NCI-H226 (cell line): Measurements from ENCODE around the gene CD2AP.
"Not testable (repeated sequence)": the region's sequence is repeated elsewhere in the genome, so short reads cannot be mapped to it uniquely, and the experiment has no call there.

Experiments used
- DNase-seq: peaks from one replicate; pipeline ENCODE4 v3.0.0-alpha.2; 2015

The CD2AP gene

DNA sequence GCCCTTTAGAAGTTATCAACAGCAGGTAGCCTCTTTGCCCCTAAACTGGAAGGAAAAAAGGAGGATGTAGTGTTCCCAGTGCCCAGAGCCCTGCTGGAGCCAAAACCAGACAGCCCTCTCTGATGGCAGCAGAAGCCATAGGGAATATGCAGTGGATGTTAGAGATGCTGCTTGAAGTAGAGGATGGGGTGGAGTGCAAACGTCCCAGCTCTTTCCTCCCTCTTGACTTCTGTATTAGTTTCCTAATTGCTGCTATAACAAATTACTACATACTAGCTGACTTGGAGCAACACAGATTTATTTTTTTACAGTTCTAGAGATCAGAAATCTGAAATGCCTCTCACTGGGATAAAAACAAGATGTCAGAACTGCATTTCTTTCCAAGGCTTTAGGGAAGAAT, 12.5 kb upstream of the CD2AP start:
- no peak for DNase-seq

DNA sequence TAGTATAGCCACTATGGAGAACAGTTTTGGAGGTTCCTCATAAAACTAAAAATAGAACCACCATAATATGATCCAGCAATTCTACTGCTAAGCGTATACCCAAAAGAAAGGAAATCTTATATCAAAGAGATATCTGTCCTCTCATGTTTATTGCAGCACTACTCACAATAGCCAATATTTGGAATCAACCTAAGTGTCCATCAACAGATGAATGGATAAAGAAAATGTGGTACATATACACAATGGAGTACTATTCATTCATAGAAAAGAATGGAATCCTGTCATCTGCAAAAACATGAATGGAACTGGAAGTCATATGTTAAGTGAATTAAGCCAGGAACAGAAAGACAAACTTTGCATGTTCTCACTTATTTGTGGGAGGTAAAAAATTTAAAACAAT, 5.7 kb upstream of the CD2AP start:
- no peak for DNase-seq

DNA sequence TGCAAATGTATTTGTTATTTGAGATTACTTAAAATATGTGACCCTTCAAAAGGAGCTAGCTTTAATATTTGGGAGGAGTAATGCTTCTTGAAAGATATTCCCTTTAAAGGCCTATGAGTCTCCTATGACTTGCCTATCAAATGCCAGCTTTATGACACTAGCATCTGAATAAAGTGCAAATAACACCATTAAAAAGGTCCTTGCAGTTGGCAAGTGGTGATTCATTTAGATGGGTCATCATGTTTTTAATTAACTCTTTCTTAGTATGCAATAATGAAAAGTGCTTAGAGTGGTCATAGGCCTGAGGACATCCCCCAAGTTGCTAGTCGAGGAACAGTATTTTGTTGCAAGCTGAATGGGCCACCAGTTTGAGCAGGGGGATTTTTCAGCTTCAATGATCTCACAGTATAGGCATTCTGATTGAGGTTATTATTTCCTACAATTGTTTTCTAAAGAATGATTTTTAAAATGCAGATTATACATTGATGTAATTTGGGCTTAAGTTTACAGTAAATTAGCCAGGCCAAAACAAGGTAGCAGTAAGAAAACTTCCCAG, 3.7 kb upstream of the CD2AP start:
- no peak for DNase-seq

- no peak for DNase-seq
Observed at GRCh38 chr6:47475319-47475816, 2.2 kb upstream of the CD2AP start.

DNA sequence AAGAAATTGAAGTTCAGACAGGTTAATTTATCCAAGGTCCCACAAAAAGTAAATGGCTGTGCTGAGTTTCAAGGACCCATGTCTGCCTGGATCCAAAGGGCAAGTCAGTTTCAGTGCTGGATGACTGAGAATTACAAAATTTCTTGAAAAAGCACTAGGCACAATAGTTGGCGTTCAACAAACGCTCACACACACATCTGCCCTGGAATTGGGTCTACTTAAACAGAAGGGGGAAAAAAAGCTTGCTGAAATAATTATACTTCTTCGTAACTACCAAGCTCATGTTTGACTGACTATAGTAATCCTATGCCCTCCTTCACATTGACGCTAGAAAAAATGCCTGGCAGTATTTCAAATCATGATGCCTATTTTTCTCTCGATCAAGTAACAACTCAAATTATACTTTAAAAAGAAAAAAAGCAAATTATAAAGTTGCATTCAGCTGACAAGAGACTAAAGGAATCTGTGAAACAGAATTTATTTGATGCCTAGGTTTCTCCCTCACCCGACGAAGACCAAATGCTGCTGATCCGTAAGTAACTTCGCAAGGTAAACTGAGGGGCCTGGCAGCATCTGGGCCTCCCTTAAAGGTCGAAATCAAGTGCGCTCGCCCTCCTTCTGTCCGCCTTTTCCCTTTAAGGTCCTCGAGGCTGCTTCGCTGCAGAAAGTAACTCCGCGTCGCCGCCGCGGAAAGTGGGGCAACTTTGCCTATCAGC, 650 bp upstream of the CD2AP start:
- DNase-seq, result no peak

- no peak for DNase-seq
Observed at GRCh38 chr6:47478233-47479139, 897 bp downstream of the CD2AP start.

DNA sequence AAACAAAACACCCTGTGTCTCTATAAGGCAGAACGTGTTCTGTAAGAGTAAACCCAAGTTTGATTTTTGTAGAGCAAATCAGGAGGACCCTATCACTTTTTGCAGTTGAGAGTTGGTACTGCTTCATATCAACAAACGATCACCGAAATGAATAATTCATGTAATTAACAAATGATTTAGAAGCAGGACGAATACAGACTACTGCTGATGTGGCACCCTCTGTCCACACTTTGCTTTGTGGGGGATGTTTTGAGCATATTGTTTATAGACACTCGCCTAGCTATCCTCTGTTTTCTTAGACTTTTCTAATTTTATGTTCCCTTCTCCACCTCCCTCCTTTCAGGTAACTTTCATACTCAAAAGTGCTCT, 1.5 kb downstream of the CD2AP start:
- DNase-seq, result no peak

GRCh38 chr6:47479874-47480273, 2.3 kb downstream of the CD2AP start:
- no peak for DNase-seq

GRCh38 chr6:47481213-47481612, 3.6 kb downstream of the CD2AP start:
- not testable (repeated sequence) for DNase-seq

- DNase-seq, result no peak
Observed at GRCh38 chr6:47481806-47482205, 4.2 kb downstream of the CD2AP start.

GRCh38 chr6:47483516-47483852, 5.9 kb downstream of the CD2AP start:
- DNase-seq, result no peak

DNA sequence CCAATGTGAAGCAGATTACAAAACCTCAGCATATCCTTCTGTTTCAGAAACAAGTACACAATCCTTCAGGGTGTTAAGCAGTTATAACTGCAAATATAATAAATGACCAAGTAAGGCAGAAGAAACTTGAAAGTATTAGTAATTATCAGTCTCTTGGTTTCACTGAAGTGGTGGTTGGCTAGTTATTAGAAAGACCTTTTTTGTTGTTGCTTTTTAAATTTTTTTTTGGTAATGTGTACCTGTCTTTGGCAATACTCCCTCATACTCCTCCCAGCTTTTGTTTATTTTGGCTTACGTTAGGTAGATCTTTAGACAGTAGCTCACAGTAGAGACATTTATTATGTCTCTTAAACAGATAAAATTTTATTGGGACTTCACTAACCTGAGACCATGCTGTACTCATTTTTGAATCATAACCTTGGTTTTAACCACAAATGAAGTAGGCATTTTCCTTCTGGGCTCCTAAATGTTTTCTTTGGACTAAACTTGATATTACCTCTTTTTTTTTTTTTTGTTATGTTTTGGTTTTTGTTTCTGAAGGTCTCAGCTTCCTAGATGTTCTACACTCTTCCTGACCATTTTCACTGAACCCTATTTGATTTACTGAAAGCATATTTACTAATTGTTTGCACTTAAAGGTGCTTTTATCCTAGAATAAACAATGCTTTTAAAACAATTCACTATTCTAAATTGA, 6.4 kb downstream of the CD2AP start:
- DNase-seq, result peak; percentile 48

- DNase-seq, result peak; percentile 67
Observed at GRCh38 chr6:47484616-47485015, 7.0 kb downstream of the CD2AP start.

GRCh38 chr6:47485083-47485482, 7.5 kb downstream of the CD2AP start:
- DNase-seq, result no peak

- DNase-seq, result no peak
Observed at GRCh38 chr6:47485491-47486135, 8.0 kb downstream of the CD2AP start.

DNA sequence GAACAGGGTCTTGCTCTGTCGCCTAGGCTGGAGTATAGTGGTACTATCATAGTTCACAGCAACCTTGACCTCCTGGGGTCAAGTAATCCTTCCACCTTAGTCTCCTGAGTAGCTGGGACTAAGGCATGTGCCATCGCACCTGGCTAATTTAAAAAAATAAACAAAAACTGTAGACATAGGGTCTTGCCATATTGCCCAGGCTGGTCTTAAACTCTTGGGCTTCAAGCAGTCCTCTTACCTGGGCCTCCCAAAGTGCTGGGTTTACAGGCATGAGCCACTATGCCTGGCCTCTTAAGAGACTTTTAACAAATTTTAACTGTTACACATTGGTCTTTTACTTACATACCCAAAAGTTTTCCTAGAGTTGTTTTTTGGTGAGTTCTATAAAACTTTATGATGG, 12.4 kb downstream of the CD2AP start:
- DNase-seq, result no peak

DNA sequence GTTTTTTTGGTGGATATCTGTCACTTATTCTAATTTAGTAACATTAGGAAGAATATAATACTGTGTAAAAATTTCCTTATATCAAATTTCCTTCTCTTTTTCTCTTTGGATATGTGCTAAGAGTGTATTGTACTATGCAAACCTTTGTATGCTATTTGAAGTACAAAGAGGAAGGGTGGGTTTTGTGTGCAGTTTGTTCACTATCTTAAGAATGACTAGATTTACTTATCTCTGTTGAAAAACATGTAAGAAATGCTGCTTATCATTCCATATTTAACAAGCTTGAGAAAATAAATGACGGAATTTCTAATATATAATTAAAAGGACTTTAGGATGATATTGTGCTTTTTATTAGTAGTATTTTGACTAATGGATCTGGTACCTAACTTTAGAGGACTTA, 13.1 kb downstream of the CD2AP start:
- no peak for DNase-seq

GRCh38 chr6:47492355-47492754, 14.8 kb downstream of the CD2AP start:
- DNase-seq, result no peak

DNA sequence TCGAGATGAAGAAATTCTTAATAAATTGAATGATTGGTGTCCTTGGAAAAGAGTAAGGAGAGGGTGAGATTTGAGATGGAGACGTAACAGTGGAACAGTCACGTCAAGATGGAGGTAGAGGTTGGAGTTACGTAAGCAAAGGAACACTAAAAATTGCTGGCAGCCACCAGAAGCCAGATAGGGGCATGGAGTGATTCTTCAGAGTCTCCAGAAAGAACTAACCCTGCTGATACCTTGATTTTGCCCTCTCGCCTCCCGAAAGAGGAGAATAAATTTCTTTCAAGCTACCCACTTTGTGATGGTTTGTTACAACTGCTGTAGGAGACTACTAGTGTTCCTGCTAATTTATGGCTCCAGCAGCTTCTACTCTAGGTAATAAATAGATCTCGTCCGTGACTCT, 17.6 kb downstream of the CD2AP start:
- DNase-seq, result no peak

DNA sequence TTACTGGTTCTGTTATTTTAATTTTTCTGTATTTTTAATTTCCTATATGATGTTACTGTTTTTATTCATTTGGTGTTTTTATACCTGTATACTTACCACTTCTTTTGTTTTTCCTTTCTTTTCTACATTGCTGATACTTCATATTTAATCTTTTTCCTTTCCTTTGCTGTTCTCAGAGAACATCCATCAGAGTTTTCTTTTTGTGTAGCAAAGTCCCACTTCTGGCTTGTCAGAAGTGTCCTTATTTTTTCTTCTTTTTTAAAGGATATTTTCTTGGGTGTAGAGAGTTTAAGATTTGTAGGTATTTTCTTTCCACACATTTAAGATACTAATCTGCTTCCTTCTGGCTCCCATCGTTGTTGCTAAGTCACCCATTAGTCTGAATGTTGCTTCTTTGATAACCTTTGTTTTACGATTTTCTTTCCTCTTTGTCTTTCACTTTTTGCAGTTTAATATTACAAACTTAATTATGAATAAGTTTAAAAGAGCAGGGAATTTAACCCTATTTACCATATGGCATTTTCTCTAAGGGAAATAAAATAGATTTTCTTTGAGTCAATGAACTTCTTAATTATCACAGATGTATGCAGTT, 18.5 kb downstream of the CD2AP start:
- DNase-seq, result no peak

DNA sequence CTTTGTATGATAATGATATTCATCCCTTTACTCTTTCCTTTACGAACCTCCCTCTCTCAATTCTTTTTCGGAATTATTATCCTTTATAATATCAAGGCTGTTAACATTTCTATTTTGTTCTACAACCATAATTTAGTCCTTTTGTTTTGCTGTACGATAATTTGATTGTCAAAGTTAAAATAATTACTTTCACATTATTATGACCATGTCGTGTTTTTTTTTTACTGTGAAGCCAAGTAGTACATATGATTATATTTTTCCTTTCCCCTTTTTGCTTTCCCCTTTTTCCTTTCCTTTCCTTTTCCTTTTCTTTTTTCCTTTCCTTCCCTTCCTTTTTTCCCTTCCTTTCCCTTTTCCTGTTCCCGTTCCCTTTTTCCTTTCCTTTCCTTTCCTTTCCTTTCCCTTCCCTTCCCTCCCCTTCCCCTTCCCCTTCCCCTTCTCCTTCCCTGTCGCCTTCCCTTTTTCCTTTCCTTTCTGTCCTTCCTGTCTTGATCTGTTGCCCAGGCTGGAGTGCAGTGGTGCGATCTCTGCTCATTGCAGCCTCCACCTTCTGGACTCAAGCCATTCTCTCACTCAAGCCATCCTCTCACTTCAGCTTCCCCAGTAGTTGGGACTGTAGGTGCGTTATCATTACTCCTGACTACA, 19.5 kb downstream of the CD2AP start:
- no peak for DNase-seq

- no peak for DNase-seq
Observed at GRCh38 chr6:47502920-47503319, 25.3 kb downstream of the CD2AP start.
